HG02642 (cell line): ENCODE results near the gene IGSF21.

Experiments
- ATAC-seq: cut with Tn5 transposase; IDR thresholded peaks from one replicate; pipeline ENCODE4 v1.9.1; 2021; ENCODE audit warnings: mild to moderate bottlenecking; ENCODE audit not compliant: unreplicated experiment, poor library complexity

The IGSF21 gene

DNA sequence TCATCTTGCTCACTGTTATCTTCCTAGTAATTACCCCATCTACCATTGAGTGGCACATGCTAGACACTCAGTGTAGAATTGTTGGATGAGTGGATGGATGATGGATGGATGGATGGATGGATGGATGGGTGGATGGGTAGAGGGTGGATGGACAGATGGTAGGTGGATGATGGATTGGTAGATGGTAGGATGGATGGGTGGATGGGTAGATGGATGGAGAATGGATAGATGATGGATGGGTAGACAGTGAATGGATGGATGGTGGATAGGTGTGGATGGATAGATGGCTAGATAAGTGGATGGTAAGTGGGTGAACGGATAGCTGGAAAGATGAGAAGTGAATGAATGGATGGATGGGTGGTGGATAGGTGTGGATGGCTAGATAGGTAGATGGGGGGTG is 207.9 kb downstream of the IGSF21 start:
- no peak for ATAC-seq

DNA sequence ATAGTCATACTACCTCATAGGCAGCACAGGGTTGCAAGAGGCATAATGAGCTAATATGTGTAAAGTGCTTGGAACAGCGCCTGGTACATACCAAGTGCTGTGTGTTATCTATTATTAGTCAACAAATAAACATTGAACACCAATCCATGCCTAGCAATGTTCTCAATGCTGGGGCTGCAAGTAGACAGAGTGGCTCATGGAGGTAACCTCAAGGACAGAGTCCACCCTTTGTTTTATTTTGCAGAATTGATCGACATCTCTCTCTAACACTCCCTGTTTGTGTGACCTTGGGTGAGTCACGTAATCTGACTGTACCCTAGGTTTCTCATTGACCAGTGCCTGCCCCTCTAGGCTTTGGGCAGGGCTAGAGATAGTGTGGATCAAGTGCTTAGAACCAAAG is 209.2 kb downstream of the IGSF21 start:
- ATAC-seq, result no peak

DNA sequence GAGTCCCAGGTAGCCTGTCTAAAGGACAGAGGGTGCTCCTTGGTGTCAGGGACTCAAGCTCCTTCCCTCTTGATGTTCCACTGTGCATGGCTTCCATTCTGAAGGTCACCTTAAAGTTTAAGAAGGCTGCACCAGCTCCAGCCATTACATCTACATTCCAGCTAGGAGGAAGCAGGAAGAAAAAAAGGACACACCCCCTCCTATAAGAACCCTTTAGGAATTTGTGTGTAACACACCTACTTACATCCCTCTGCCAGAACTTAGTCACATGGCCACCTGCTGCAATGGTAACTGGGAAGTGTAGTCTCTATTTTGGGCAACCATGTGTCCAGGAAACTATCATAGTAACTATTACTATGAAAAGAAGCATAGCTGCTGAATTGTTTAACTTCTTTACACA is 211.5 kb downstream of the IGSF21 start:
- ATAC-seq, result no peak

DNA sequence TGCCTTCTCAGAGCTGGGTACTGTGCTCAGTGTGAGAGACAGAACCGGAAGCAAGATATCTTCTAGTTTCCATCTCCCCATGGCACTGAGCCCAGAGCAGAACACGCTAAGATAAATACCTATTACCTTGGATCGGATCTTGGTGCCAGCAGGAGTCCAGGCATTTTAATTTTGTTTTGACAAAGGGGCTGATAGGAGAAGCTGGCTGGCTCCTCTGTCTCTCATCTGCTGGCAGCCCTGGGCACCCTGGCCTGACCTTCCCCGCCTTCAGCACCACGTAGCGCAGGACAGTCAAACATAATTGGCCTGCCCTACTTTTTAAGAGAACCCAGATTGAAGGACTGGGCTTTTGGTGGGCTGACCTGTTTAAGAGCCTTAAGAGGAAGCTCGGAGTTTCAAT is 212.5 kb downstream of the IGSF21 start:
- no peak for ATAC-seq

DNA sequence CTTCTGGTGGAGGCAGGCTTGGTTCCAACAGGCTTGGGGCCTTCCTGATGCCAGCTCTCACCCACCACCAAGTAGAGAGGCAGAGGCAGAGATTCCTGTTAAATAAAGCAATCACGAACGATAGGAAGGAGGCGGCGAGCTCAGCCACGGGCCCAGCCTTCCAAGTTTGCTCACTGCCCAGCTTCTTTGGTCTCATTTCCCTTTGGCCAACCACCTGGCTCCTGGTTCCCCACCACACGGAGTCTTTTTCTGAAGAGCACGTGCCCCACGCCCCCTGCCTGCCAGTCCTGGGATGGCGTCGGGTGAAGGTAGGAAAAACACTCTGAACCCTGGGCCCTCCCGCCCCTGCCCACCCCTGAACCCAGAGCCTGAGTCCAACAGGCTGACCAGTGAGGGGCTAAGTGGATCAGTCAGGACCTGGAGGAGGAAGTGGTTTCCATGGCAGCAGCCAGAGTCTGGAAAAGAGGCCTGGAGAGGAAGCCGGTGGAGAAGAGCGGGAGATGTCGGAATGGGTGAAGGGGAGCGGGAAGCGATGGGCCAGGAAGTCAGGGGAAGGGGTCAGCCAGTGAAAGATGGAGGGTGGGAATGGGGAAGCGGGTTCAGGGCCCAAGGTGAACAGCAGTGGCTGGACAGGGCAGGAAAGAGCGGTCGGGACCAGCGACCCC is 214.9 kb downstream of the IGSF21 start:
- no peak for ATAC-seq

DNA sequence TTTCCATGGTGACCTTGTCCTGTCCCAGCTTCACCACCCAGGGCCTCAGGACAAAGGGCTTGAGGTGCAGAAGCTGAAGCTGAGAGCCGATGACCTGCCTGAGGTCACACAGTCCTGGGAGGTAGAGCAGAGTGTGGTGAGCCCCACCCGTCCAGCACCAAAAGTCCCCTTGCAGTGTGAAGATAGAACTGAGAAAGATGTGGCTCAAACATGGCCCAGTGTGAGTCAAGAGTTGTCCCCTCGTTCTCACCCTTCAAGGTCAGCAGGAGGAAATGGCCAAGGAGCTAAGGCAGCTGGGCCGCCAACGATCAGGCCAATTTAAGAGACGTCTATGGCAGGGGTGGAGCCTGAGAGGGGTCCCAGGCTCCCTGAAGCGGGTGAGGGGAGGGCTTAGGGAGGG is 215.7 kb downstream of the IGSF21 start:
- no peak for ATAC-seq

DNA sequence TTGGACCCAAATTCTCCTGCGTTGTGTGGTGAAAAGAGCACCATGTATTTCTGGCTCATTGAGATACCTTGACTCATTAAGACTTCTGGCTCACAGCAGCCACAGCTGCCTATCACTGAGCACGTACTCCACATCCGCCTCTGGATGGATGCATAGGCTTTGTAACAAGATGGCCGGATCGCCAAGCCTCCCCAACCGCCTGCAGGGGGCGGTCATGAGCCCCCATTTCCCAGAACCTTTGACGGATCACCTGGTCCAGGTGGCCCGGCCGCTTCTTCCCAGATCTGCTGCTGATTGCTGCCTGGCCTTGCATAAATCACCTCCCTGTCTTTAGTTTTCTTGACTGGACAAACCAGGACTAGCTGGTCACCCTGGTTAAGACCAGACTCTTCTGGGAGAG is 216.6 kb downstream of the IGSF21 start:
- ATAC-seq, result no peak

DNA sequence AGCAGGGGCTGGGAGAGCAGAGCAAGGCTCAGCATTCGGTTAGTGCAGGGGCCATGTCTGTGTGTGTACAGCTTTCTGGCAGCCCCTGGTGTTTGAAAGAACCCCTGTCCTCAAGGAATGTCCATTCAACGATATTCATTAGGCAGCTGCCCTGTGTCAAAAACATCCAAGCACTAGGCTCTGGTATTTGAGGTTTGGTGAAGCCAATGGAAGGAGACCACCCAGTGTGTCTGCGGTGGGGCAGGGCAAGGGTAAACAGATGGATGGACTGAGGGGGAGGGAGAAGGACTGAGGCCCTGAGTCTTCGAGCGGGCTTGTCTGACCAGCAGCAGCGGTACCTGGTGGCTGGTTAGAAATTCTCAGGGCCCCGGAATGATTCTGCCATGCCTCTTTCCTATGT is 217.5 kb downstream of the IGSF21 start:
- ATAC-seq, result no peak

DNA sequence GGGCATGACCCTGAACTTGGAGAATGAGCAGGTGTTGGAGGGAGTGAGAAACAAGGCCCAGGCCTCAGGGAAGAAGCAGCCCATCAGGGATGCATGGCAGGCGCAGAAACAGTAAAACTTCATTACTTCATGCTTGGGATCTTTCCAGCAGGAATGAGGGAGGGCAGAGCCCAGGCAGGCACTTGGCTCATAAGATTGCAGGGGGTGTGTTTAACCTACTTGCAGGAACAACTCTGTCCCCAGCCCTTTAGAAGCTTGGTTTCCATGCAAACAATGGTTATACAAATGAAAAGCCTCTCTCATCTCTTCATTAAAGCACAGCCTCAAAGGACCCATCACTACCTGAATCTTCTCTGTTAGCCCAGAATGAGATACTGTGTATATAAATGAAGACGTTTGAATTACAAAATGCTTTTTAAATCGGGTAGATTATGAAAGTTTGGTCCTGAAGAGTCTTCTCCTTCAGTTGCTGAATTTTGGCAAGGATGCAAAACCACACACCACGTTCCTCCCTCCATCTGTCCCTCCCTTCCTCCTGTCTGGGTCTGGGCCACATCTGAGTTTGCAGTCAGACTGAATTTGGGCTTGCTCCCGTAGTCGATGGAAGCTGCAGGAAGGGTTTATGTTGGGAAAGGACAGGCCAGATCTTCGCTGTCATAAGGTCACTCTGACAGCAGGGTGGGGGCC is 218.8 kb downstream of the IGSF21 start:
- ATAC-seq, result no peak

DNA sequence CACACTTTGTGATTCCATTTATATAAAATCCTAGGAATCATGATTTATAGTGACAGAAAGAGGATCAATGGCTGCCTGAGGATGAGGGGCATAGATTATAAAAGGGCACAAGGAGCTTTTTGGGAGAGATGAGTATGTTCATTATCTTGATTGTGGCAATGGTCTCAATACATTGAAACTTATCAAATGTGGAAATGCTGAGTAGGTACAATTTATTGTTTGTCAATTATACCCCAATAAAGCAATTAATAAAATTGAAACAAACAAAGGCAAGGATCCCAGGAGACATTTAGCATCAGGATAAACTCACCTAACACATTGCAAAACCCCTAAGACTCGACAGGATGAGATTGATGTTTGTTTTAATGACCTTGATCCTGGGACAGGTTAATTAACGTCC is 220.1 kb downstream of the IGSF21 start:
- no peak for ATAC-seq

DNA sequence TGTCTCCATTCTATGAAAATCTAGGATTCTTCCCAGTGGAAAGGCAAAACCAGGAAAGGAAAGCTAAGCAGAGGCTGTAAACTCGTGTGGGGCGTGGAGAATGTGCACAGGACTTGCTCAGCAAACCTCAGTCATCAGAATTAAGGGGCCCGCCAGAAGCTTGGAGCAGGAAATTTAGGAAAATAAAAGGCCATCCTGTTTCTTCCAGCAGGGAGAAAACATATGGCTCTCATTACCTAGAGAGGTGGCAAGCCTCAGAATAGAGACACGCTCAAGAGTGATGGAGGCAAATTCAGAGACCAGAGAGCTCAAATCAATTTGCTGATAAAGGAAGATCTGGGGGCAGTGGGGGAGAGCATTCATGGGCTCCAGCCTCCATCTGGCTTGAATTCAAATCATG is 221.2 kb downstream of the IGSF21 start:
- no peak for ATAC-seq

DNA sequence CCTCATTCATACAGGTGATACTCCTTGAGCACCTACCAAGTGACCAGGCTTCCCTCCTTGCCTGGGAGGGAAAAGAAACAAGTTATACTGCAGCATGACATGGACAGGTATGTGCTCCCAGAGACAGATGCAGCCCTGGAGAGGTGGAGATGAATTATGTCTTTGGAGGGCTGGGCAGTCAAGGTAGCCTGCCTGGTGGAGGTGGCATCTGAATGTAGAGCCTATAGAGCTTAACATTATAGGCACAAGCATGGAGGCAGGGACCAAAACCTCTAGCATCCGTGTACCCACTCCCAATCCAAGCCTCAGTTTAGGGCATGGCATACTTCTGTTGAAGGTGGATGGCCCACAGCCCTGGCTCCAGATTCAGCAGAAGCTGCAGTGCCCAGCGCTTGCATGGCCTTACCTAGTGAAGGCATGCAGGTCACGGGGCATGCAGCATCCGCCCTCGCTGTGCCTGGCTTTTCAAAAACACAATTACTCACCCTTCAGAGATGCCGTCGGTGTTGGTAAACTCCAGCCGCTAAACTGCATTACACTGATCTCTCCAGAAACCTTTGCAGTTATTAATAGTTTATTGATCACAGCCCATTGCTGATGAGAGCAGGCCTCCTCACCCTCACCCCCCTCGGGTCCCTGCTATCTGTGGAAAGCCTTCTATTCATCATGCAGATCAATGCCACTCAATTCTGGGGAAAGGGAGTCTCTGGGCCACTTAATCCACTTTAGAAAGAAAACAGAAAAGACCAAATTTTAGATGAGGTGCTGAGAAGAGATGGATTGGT is 222.1 kb downstream of the IGSF21 start:
- no peak for ATAC-seq

DNA sequence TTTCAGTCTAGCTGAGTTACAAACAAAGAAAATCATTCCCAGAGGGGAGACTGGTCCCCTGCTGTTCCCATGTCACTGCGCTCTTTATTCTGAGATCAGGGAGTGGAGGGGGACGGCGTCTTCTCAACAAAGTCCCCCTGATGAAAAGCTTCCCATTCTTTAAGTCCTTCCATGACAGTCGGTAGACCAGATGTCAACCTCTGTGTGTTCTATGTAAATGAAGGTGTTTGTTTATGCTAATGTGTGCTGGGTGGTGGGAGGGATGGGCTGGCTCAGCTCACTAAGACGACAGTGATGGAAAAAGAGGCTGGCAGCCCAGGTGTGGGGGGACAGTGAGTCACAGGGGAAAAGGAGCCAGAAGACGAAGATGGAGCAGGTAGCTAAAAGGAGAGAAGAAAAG is 225.0 kb downstream of the IGSF21 start:
- ATAC-seq, result no peak

DNA sequence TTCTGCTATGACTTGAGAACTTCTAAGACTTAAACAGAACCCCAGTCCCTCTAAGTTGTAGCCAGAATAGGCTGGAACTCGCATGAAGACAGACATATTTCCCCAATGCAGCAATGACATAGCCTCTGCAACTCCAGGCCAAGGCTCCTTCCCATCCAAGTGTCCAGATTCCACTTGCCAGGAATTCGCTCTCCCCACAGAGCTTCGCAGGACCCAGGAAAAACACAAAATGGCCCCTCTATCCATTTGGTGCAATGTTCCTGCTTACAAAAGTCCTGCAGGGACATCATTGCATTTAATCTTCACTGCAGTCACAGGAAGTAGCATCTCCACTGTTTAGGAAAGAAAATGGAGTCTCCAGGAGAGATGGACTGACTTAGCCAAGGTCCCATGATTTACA is 225.6 kb downstream of the IGSF21 start:
- no peak for ATAC-seq

DNA sequence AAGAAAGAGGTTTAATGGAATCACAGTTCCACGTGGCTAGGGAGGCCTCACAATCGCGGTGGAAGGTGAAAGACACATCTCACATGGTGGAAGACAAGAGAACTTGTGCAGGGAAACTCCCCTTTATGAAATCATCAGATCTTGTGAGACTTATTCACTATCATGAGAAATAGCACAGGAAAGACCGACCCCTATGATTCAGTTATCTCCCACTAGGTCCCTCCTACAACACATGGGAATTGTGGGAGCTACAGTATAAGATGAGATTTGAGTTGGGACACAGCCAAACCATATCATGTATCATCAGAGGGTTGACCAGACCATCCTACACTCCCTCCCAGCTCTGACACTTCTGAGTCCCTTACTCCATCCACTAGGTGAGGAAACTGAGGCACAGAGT is 229.2 kb downstream of the IGSF21 start:
- no peak for ATAC-seq

DNA sequence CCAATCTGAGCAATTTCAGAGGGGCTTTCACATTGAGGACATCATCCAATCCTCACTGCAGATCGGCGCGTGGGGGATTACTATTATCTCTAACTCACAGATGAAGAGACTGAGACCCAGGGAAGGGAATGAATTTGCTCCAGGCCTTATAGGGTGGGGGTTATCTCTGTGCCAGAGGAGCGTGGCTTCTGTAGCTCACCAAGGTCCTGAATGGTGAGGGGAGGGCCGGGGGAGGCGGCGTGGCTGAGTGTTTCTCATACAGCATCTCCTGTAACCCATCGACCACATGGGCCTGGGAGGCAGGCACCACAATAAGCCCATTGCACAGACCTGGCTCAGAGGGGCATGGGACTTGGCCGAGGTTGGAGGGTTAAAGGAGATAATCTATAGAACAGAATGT is 230.2 kb downstream of the IGSF21 start:
- ATAC-seq, result no peak

DNA sequence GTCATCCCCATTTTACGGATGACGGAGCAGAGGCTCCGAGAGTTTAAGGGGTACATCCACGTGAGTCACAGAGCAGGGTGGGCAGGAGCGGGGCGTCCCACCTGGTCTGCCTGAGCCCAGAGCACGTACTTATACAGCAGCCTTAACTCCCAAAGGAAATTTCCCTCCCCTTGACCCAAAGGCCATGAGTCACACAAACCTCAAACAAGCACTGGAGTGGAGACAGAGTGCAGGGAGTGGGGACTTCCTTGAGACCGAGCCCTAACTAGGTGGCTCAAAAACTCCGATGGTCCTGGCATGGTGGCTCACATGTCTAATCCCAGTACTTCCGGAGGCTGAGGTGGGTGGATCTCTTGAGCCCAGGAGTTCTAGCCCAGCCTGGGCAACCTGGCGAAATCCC is 231.6 kb downstream of the IGSF21 start:
- ATAC-seq, result no peak

DNA sequence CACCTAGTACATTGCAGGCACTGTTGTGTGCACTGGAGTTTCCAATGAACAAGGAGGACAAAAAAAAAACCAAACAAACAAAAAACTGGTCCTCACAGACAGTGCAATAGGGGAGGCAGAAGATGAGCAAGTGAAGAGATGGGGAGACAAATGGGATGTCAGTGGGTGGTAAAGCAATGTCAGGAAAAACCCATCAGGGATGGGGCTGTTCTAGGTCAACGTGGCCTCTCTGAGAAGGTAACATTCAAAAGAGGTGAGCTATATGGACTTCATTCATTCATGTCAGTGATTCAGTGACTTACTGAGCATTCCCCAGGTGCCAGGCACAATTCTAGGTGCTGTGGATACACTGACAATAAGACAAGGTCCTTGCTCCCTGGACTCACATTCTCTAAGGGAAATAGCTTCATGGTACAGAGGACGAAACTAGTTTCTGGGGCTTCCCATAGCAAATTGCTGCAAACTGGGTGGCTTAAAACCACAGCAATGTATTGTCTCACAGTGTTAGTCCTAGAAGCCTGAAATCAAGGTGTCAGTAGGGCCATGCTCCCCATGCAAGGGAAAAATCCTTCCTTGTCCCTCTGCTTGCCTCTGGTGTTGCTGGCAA is 232.7 kb downstream of the IGSF21 start:
- ATAC-seq, result no peak

DNA sequence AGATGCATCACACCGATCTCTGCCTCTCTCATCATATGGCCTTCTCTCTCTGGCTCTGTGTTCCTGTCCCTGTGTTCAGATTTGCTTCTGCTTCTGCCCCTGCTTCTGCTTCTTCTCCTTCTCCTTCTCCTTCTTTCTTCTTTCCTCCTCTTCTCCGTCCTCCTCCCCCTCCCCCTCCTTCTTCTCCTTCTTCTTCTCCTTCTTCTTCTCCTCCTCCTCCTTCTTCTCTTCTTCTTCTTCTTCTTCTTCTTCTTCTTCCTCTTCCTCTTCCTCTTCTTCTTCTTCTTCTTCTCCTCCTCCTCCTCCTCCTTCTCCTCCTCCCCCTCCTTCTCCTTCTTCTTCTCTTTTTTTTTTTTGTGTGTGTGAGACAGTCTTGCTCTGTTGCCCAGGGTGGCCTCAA is 233.2 kb downstream of the IGSF21 start:
- no peak for ATAC-seq

DNA sequence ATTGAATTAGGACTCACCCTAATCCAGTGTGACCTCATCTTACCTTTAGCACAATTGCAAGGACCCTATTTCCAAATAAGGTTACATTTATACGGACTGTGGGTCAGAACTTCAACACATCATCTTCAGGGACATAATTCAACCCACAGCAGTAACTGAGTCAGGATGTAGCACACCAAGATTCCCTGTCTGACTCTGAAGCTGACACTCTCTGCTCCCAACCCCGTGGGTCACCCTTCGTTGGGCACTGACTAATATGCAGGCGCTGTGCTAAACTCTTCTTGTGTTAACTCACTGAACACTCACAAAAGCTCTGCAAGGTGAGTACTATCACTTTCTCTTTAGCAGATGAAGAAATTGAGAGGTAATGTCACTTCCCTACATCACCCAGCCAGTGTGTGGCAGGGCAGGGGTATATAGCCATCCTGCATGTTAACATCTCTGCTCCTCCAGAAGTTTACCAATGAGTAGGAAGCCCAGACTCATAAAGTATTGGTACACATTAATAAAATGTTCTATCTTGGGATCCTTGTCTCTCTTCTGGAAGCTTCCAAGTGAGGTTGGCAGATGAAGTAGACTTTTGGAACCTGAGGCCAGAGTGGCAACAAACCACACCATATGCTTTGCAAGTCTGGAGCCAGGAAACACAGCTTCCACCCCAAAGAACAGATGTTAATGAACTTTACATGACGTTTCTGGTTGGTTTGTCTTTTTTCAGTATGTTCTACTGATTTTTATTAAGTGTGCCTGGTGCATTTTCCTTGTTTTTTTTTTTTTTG is 233.9 kb downstream of the IGSF21 start:
- no peak for ATAC-seq
